Measurements from ENCODE around the gene VPS37B.
"Not testable (repeated sequence)": the region's sequence is repeated elsewhere in the genome, so short reads cannot be mapped to it uniquely, and the experiment has no call there.

VPS37B gene

DNA sequence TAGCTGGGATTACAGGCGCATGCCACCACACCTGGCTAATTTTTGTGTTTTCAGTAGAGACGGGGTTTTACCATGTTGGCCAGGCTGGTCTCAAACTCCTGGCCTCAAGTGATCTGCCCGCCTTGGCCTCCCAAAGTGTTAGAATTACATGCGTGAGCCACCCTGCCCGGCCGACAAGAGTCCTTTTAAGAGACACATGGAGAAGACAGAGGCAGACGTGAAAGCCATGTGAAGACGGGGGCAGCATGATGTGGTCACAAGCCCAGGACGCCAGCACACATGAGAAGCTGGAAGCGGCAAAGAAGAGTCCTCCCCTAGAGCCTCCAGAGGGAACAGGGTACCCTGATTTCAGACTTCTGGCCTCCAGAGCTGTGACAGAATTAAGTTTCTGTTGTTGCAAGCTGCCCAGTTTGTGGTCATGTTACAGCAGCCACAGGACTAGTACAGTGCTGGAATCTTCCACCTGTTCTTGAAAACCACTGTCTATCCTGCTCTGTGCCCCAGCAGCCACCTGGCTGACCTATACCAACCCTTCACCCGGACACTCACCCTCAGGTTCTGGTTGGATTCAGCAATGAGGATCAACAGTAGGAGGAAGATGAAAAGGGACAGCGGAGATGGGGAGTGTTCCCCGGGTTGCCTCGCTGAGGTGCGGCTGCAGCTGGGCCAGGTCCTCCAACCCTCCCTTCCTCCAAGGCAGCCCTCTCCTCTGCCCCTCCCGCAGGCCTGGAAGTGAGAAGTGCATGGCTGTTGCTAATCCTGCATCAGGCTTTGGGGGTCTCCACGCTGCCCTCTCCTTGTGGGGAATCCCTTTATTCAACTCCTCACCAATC is 16.9 kb downstream of the VPS37B start:
- Histone ChIP-seq H3K4me3 (ENCODE audit: low read depth, low read length) (no peak overlapping the region), H3K27ac (ENCODE audit: low read depth, low read length) (no peak overlapping the region), H3K27me3 (ENCODE audit: control insufficient read depth, insufficient read depth, low read length) (peaks cover 86% of the 10 kb centered on the region), H3K9ac (ENCODE audit: low read length) (no peak overlapping the region), H3K9me3 (ENCODE audit: control insufficient read depth, insufficient read depth, low read depth, low read length) (no peaks in the 10 kb centered on the region), H3K36me3 (ENCODE audit: control insufficient read depth, insufficient read depth, low read length) (no peaks in the 10 kb centered on the region), H3K4me1 (ENCODE audit: control insufficient read depth, insufficient read depth, low read length) (peaks cover 23% of the 10 kb centered on the region)

- H3K9ac ChIP-seq (ENCODE audit: low read length), result no peak overlapping the region
- peaks cover 41% of the 10 kb centered on the region for H3K4me1 ChIP-seq (ENCODE audit: control insufficient read depth, insufficient read depth, low read length)
- H3K36me3 ChIP-seq (ENCODE audit: control insufficient read depth, insufficient read depth, low read length), result no peaks in the 10 kb centered on the region
- H3K27ac ChIP-seq (ENCODE audit: low read depth, low read length), result no peak overlapping the region
- H3K4me3 ChIP-seq (ENCODE audit: low read depth, low read length), result no peak overlapping the region
- no peaks in the 10 kb centered on the region for H3K9me3 ChIP-seq (ENCODE audit: control insufficient read depth, insufficient read depth, low read depth, low read length)
- peaks cover 97% of the 10 kb centered on the region for H3K27me3 ChIP-seq (ENCODE audit: control insufficient read depth, insufficient read depth, low read length)
These were observed 19.2 kb downstream of the VPS37B start for GRCh38 chr12:122876731-122877130.

DNA sequence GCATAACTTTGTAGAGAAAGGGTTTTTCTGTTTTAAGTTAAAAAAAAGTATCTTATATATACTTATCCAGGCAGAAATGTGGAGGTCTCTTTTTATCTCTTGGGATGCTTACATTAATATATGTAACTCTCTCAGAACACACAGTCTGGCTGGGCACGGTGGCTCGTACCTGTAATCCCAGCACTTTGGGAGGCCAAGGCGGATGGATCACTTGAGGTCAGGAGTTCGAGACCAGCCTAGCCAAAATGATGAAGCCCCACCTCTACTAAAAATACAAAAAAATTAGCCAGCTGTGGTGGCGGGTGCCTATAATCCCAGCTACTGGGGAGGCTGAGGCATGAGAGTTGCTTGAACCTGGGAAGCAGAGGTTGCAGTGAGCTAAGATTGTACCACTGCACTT is 19.6 kb downstream of the VPS37B start:
- not testable (repeated sequence) for H3K9ac ChIP-seq (ENCODE audit: low read length); H3K27ac ChIP-seq (ENCODE audit: low read depth, low read length); H3K9me3 ChIP-seq (ENCODE audit: control insufficient read depth, insufficient read depth, low read depth, low read length); H3K4me3 ChIP-seq (ENCODE audit: low read depth, low read length); H3K36me3 ChIP-seq (ENCODE audit: control insufficient read depth, insufficient read depth, low read length)
- Histone ChIP-seq H3K4me1 (ENCODE audit: control insufficient read depth, insufficient read depth, low read length) (peaks cover 45% of the 10 kb centered on the region), H3K27me3 (ENCODE audit: control insufficient read depth, insufficient read depth, low read length) (peaks cover 97% of the 10 kb centered on the region)

- Histone ChIP-seq H3K27ac (ENCODE audit: low read depth, low read length) (no peak overlapping the region), H3K9me3 (ENCODE audit: control insufficient read depth, insufficient read depth, low read depth, low read length) (no peaks in the 10 kb centered on the region), H3K27me3 (ENCODE audit: control insufficient read depth, insufficient read depth, low read length) (peaks cover 97% of the 10 kb centered on the region), H3K36me3 (ENCODE audit: control insufficient read depth, insufficient read depth, low read length) (peaks cover 2% of the 10 kb centered on the region; the same call in 1 of the 2 replicates), H3K4me1 (ENCODE audit: control insufficient read depth, insufficient read depth, low read length) (peaks cover 46% of the 10 kb centered on the region), H3K9ac (ENCODE audit: low read length) (no peak overlapping the region), H3K4me3 (ENCODE audit: low read depth, low read length) (no peak overlapping the region)
These were observed 20.2 kb downstream of the VPS37B start for GRCh38 chr12:122875590-122876220.

GRCh38 chr12:122874081-122874480 is 21.8 kb downstream of the VPS37B start:
- H3K4me1 ChIP-seq (ENCODE audit: control insufficient read depth, insufficient read depth, low read length), result peaks cover 42% of the 10 kb centered on the region
- H3K36me3 ChIP-seq (ENCODE audit: control insufficient read depth, insufficient read depth, low read length), result peaks cover 17% of the 10 kb centered on the region
- H3K4me3 ChIP-seq (ENCODE audit: low read depth, low read length), result no peak overlapping the region
- no peaks in the 10 kb centered on the region for H3K9me3 ChIP-seq (ENCODE audit: control insufficient read depth, insufficient read depth, low read depth, low read length)
- peaks cover 97% of the 10 kb centered on the region for H3K27me3 ChIP-seq (ENCODE audit: control insufficient read depth, insufficient read depth, low read length)
- H3K9ac ChIP-seq (ENCODE audit: low read length), result no peak overlapping the region
- no peak overlapping the region for H3K27ac ChIP-seq (ENCODE audit: low read depth, low read length)

GRCh38 chr12:122873540-122873939 is 22.4 kb downstream of the VPS37B start:
- no peak overlapping the region for H3K4me3 ChIP-seq (ENCODE audit: low read depth, low read length)
- H3K9ac ChIP-seq (ENCODE audit: low read length), result no peak overlapping the region
- H3K36me3 ChIP-seq (ENCODE audit: control insufficient read depth, insufficient read depth, low read length), result peaks cover 22% of the 10 kb centered on the region
- peaks cover 98% of the 10 kb centered on the region for H3K27me3 ChIP-seq (ENCODE audit: control insufficient read depth, insufficient read depth, low read length)
- peaks cover 42% of the 10 kb centered on the region for H3K4me1 ChIP-seq (ENCODE audit: control insufficient read depth, insufficient read depth, low read length)
- no peak overlapping the region for H3K27ac ChIP-seq (ENCODE audit: low read depth, low read length)
- no peaks in the 10 kb centered on the region for H3K9me3 ChIP-seq (ENCODE audit: control insufficient read depth, insufficient read depth, low read depth, low read length)

DNA sequence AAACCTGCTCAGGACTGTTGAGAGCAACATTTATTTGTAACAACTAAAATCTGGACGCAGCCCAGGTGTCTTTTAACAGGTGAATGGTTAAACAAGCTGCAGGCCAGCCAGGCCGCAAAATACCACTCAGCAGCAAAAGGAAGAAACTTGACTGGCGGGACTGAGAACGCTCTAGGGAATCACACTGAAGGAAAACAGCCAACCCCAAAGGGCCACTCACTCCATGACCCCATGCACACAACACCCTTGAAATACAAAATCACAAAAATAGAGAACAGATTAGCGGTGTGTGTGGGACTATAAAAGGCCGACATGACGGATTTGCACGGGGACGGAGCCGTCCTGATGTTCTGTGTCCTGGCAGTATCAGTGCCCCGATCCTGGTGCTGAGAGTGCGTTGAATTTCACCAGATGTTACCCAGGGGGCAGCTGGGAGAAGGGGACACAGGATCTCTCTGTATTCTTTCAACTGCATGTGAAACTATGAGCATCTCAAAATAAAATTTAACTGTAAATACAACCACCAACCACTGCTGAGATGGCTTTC is 23.0 kb downstream of the VPS37B start:
- Histone ChIP-seq H3K27ac (ENCODE audit: low read depth, low read length) (no peak overlapping the region), H3K4me3 (ENCODE audit: low read depth, low read length) (no peak overlapping the region), H3K36me3 (ENCODE audit: control insufficient read depth, insufficient read depth, low read length) (peaks cover 28% of the 10 kb centered on the region)

DNA sequence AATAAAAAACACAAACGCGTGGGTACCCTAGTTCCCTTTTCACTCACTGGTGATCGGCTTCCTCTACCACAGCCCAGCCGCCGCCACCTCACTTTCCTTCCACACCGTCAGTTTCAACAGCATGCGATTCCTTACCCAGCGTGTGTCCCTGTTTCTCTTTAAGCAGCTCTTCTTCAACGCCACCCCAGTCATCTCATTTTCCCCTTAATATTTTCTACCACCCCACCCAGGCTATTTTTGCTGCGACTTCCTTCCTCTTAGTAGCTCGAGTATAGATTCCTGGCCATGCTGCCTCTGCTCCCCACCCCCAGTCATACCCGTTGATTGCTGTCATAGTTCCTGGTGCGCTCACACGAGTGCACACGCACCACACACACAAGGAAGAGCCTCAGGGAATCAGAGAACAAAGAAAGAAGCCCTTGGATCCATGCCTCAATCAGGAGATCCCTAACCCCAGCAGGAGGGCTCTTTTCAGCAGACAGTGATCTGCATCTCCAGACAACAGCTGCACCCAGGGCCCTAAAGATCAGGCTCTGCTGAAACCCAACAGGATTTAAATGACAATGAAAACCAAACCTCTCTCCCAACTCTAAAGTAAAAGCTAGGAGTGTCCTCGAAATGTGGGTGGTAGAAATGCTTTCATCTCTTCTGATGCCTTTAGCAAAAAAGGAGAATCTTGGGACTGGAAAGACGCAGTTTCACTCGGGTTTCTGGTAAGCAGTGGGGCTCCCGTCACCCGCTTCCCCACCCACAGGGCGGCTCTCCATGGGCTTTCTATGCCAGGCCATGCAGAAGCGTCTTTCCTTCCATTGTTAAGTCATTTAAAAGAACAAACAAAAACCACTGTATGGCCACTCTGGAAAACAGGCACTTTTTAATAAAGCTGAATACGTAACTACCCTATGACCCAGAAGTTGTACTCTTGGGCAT is 23.8 kb downstream of the VPS37B start:
- H3K27me3 ChIP-seq (ENCODE audit: control insufficient read depth, insufficient read depth, low read length), result peaks cover 93% of the 10 kb centered on the region
- peaks cover 30% of the 10 kb centered on the region for H3K36me3 ChIP-seq (ENCODE audit: control insufficient read depth, insufficient read depth, low read length)
- no peak overlapping the region for H3K9ac ChIP-seq (ENCODE audit: low read length)
- H3K27ac ChIP-seq (ENCODE audit: low read depth, low read length), result no peak overlapping the region
- no peaks in the 10 kb centered on the region for H3K9me3 ChIP-seq (ENCODE audit: control insufficient read depth, insufficient read depth, low read depth, low read length)
- peak overlapping the region; percentile 16; the same call in 1 of the 2 replicates for H3K4me3 ChIP-seq (ENCODE audit: low read depth, low read length)
- H3K4me1 ChIP-seq (ENCODE audit: control insufficient read depth, insufficient read depth, low read length), result peaks cover 42% of the 10 kb centered on the region

More for the DNA sequence above, 23.0 kb downstream of the VPS37B start:
- Histone ChIP-seq H3K4me1 (ENCODE audit: control insufficient read depth, insufficient read depth, low read length) (peaks cover 42% of the 10 kb centered on the region), H3K9me3 (ENCODE audit: control insufficient read depth, insufficient read depth, low read depth, low read length) (no peaks in the 10 kb centered on the region), H3K27me3 (ENCODE audit: control insufficient read depth, insufficient read depth, low read length) (peaks cover 98% of the 10 kb centered on the region), H3K9ac (ENCODE audit: low read length) (no peak overlapping the region)

DNA sequence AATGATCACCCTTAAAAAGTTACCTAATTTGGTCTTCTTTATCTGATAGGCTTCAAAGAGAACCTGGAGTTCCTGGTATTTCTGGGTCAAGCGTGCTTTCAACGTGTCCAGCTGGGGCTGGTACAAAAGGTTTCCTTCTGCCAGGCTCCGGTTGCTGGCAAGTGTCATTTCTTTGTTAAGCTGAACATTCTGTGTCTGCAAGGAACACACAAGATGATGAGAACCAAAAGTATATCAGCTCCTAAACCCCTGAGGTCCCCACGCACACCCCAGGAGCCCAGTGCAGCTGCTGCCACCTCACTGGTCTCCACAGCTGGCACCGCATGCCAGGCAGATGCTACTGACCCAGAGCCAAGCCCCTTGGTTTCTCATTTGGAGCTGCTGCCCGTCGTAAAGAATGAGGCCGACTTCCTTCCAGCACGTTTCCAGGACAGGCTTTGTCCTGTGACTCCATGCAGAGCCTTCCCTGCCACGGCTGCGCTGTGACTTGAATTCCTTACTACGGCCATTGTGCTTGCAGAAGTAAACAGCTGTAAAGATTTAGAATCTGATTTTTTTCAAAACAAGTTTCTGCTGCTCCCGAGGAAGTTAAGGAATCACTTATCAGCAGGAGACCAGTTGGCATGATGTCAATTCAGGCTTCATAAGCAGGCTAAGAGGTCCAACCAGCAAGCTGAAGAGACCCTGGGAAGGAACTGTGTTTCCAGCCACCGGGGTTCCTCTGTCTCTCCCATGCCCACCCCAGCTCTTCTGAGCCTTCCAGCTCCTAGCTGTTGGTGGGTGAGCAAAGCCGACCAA is 24.9 kb downstream of the VPS37B start:
- peaks cover 42% of the 10 kb centered on the region for H3K4me1 ChIP-seq (ENCODE audit: control insufficient read depth, insufficient read depth, low read length)
- H3K27me3 ChIP-seq (ENCODE audit: control insufficient read depth, insufficient read depth, low read length), result peaks cover 83% of the 10 kb centered on the region
- H3K27ac ChIP-seq (ENCODE audit: low read depth, low read length), result no peak overlapping the region
- H3K4me3 ChIP-seq (ENCODE audit: low read depth, low read length), result peak overlapping the region; percentile 16; the same call in 1 of the 2 replicates
- no peaks in the 10 kb centered on the region for H3K9me3 ChIP-seq (ENCODE audit: control insufficient read depth, insufficient read depth, low read depth, low read length)
- no peak overlapping the region for H3K9ac ChIP-seq (ENCODE audit: low read length)
- peaks cover 38% of the 10 kb centered on the region for H3K36me3 ChIP-seq (ENCODE audit: control insufficient read depth, insufficient read depth, low read length)
